DMS 273 treated with DMSO at 0.1 percent for 48 hours (cell line): ENCODE results near the gene CAVIN4.
A peak's percentile ranks its signal among the peaks of the same experiment; 100 is the strongest.

ENCODE experiments used
- DNase-seq: peaks from one replicate; lab custom pipeline; 2025; lab: John Stamatoyannopoulos, UW

The CAVIN4 gene

GRCh38 chr9:100590481-100590880, 12.6 kb downstream of the CAVIN4 start:
- no peak for DNase-seq

GRCh38 chr9:100591139-100591538, 13.3 kb downstream of the CAVIN4 start:
- DNase-seq: no peak

- DNase-seq: no peak
Measured at GRCh38 chr9:100591639-100592412, 13.9 kb downstream of the CAVIN4 start.

GRCh38 chr9:100595391-100596199, 17.7 kb downstream of the CAVIN4 start:
- no peak for DNase-seq

- no peak for DNase-seq
Measured at GRCh38 chr9:100597236-100597635, 19.4 kb downstream of the CAVIN4 start.

GRCh38 chr9:100598641-100599145, 20.8 kb downstream of the CAVIN4 start:
- peak; percentile 15 for DNase-seq

GRCh38 chr9:100600521-100601079, 22.7 kb downstream of the CAVIN4 start:
- DNase-seq: no peak

GRCh38 chr9:100601216-100601615, 23.3 kb downstream of the CAVIN4 start:
- DNase-seq: peak; percentile 37

GRCh38 chr9:100602342-100602801, 24.5 kb downstream of the CAVIN4 start:
- peak; percentile 71 for DNase-seq

- no peak for DNase-seq
Measured at GRCh38 chr9:100605405-100605804, 27.5 kb downstream of the CAVIN4 start.

GRCh38 chr9:100619194-100619593, 41.3 kb downstream of the CAVIN4 start:
- no peak for DNase-seq

GRCh38 chr9:100619665-100620064, 41.8 kb downstream of the CAVIN4 start:
- DNase-seq: no peak

- DNase-seq: no peak
Measured at GRCh38 chr9:100623969-100624368, 46.1 kb downstream of the CAVIN4 start.

- no peak for DNase-seq
Measured at GRCh38 chr9:100626949-100627348, 49.1 kb downstream of the CAVIN4 start.

GRCh38 chr9:100637787-100638186, 59.9 kb downstream of the CAVIN4 start:
- DNase-seq: no peak
